Occipital lobe (tissue), 2 donors: Measurements from ENCODE around the gene KCNH5. TPM values are rescaled to one million over a fixed set of nuclear protein-coding genes. Genes with fewer than 3 reads are reported as not detected.

Experiments used
- DNase-seq: peaks from one replicate; lab custom pipeline; 2025; lab: John Stamatoyannopoulos, UW
- total RNA-seq: library from RNA; depleted of rRNA; stranded (reverse); fragments of >200 nt; gene quantifications from one replicate; pipeline ENCODE4 v1.2.3, GENCODE V29; 2014

Gene KCNH5
- total RNA-seq, 1 donor from 2014 or later = 23.9 TPM

DNA sequence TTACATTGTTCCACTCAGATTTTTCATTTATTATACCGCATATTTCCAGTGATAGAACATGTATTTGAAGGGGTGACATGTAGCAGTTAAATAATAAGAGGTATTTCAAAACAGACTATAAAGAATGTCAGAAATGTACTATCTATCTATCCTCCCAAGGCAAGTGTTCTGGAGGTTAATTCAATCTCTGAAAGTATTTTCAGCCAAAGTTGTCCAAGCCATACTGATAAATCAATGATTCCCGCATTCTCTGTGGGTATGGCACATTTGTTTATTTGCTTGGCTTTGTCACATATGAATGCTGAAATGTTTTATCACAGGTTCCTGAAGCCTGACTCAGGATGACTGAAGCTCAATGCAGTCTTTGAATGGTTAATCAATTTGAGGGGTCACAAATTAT is 35.8 kb downstream of the KCNH5 start:
- DNase-seq = no peak

- no peak for DNase-seq
Measured at GRCh38 chr14:63006531-63006930, 38.7 kb downstream of the KCNH5 start.

DNA sequence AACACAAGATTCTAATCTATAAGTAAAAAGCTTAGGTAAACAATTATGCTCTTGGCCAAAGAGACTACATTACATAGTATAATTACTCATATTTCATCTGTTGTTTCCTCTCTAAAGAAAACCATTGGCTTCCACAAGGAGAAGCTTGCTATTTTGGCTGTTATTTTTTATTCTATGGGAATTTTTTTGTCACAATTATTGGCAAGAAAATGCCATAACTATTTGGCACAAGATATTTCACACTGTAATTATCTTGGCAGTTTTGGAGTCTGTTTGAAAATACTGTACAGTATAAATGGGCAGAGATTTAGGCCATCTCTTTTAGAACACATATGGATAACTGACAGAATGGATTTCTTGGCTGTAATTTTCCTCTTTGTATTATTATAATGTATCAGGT is 51.2 kb downstream of the KCNH5 start:
- DNase-seq = no peak

DNA sequence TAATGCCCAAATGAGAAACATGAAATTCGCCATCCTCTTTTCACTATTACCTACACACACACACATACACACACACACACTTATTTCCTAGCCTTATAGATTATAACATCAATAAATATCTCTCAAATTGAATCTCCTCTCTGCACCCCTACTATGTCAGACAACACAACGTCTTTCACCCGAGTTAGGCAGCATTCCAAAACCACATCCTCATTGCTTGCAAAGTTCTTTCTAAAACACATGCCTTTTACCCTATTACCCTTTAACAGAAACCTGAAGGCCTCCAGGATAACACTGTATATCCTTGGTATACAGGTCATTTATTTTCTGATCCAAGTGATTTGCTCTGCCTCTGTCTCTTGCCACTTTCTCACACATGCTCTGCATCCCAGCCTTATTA is 56.3 kb downstream of the KCNH5 start:
- no peak for DNase-seq

- DNase-seq = no peak
Measured at GRCh38 chr14:62983821-62984220, 61.4 kb downstream of the KCNH5 start.

DNA sequence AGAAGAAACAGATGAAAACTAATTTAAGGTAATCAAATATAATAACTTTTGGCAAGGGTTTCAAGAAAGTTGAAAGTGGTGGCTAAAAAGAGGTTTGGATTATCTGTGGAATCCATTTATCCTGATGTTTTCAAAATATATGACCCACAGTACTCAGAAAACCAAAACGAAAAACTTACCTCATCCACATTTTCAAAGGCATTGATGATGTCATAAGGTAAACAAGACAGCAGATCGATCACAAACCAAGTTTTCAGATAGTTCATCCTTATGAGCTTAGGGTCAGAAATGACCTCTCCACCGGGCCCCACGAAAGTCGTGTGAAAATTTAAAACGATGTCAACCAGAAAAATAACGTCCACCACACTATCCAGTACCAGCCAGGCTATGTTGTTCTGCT is 64.6 kb downstream of the KCNH5 start:
- no peak for DNase-seq

GRCh38 chr14:62957562-62957961 is 87.7 kb downstream of the KCNH5 start:
- DNase-seq = no peak

DNA sequence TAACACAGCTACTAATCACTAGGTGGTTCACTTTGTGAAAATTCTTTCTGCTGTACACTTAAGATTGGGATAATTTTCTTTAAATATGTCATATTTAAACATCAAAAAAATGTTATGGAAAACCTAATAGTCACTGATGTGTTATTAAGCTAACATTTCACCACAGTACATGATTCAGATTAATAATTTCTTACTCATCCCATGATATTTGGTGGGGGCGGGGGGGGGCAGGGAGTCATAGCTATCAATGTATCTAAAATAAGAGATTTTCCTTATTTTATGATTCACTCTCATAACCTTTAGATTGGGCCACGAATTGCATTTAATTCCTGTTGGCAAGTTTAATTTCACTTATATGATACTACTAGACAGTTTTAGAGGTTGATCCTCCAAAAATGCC is 88.8 kb downstream of the KCNH5 start:
- no peak for DNase-seq

DNA sequence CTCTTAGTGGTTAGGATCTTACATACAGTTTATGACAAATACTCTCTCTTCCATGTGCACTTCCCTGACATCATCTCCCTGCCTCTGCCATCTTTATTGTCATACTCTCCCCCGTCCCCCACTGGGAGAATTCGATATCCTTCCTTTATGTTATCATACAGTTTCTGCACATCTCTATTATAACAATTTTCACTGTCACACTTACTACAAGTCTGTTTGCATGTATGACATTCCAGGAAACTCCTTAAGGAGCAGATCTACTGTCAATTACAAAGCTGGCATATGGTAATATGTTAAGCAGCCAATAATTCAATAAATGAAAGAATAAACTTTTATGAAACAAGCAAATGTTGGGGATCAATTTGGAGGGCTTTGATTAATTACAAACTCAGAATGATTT is 91.1 kb downstream of the KCNH5 start:
- no peak for DNase-seq

GRCh38 chr14:62952226-62952625 is 93.0 kb downstream of the KCNH5 start:
- DNase-seq = no peak

GRCh38 chr14:62947301-62947700 is 98.0 kb downstream of the KCNH5 start:
- DNase-seq = no peak

DNA sequence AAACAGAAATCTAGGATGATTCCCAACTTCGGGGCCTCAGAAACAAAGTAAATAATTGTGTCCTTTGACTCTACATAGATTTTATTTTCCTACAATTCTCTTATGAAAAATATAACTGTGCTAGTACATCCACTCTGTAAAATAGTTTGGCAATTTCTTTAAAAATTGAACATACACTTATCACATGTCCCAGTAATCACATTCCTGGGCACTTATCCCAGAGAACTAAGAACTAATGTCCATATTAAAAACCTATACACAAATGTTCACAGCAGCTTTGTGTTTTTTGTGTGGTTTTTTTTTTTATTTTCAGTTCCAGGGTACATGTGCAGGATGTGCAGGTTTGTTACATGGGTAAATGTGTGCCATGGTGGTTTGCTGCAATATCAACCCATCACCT is 99.0 kb downstream of the KCNH5 start:
- no peak for DNase-seq

DNA sequence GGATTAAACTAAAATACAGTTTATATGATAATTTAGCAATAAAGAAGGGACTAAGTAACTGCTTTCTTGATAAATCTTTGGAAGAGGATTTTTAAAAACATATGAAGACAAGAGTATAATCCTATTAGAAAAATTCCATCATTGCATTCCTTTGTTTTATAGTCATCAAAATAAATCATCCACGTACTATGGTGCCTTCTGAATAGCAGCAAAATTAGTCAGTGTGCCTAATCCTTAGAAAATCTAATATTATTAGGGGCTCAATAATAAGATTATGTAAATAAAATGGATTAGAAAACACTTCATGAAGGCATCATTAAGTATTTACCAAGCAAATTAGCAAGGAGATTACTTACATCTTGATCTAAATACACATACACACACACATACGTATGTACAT is 102.1 kb downstream of the KCNH5 start:
- no peak for DNase-seq

DNA sequence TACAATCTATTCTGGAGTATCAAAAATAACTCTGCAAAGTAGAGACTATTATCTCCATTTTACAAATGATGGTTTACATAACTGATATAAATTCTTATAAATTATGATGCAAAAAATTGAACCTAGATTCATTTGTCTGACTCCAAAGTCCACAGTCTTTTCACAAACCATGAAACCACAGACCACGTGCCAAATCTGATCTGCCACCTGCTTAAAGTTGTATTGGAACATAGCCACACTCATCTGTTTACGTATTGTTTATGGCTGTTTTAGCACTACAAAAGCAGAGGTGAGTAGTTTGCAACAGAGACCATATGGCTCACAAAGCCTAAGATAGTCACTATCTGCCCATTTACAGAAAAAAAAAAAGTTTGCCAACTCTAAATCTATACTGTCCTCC is 105.3 kb downstream of the KCNH5 start:
- no peak for DNase-seq

- DNase-seq = no peak
Measured at GRCh38 chr14:62938778-62939177, 106.5 kb downstream of the KCNH5 start.

GRCh38 chr14:62934439-62934838 is 110.8 kb downstream of the KCNH5 start:
- no peak for DNase-seq

- DNase-seq = no peak
Measured at GRCh38 chr14:62921466-62921865, 123.8 kb downstream of the KCNH5 start.

DNA sequence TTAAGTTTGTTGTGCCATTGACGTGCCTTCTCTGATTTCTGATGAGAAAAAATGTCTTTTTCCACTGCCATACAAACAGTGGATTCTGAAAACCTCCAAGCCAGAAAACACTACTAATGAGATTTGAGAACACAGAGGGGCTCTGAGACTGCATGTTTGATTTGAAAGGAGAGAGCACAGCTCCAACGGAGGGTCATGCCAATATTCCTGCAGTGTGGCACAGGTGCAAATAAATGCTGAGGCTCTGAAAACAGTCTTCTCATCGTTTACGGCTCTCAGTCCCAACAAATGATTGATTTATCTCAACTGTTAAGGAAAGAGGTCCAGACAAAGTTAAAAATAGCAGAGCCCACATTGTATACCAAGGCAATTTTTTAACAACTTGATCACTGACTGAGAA is 128.7 kb downstream of the KCNH5 start:
- no peak for DNase-seq

DNA sequence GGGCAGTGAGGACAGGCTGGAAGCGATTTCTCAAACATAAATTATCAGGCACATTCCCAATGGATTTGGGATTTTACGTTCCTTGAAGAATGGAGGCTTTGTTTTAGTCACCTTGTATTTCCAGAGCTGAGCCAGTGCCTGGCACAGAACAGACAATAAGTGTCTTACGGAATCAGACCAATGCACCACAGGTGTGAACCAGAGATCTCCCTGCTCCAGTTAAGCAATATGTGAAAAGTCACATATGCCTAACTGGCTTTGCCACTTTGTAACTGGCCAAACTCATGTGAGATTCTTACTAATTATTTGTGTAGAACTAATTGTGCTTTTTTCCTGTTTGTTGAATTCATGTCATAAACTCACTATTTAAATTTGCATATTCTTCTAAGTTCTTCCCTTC is 130.4 kb downstream of the KCNH5 start:
- no peak for DNase-seq

GRCh38 chr14:62914025-62914424 is 131.2 kb downstream of the KCNH5 start:
- DNase-seq = no peak

DNA sequence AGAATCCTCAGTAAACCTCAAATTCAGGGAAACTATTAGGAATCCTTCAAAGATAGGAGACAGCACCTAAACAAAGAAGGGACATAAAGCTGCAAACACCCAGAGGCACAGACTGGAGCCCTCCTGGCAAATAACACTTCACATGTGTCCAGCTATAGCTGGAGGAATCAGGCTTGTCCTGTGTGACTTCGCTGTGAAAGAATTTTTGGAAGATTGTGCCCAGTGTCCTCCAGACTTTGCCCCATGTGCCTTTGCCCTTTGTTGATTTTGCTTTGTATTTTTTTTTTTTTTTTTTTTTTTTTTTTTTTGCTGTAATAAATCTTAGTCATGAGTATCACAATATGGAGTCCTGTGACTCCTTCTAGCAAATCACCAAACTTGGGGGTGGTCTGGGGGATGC is 136.8 kb downstream of the KCNH5 start:
- DNase-seq = no peak

DNA sequence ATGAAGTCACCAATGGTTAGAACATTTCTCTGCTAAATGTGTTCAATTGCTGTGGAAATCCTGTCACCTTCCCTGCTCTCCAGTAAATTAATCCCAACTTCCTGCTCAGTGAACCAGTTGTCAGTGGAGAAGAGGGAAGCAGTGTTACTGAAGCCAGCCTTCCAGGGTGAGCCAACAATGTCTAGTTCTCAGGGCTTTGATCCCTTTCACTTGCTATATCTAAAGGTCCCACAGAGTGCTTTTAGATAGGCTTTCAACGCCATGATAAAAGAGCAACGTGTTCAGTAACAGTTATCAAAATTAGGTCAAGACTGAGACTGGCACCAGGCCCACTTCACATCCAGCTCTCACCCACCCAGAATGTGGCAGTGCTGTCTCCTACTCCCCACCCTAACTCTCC is 139.7 kb downstream of the KCNH5 start:
- DNase-seq = no peak

GRCh38 chr14:62897771-62898170 is 147.5 kb downstream of the KCNH5 start:
- DNase-seq = no peak

DNA sequence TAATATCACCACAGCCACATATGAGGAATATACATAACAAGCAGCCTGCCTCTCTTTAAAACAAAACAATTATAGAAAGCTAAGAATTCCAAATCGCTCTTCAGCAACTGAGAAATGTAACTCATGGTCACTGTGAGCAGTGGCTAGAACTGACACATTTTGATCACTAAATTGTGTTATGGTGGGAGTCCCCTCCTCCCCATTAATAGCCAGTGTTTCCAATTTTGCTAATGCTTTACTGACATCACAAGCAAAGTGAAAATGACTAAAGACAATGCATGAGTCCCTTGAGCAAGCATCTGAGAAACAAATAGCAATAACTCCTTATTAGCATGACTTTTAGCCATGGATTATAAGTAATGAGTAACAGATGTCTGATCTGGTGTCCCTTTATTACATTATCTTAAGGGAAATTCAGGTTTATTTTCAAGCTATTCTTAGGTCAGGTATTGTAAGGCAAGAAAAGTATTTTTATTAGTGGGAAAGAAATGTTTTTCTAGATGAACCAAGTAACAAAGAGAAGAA is 148.3 kb downstream of the KCNH5 start:
- no peak for DNase-seq
